ENCODE results near the gene IQCF6. TPM values are rescaled to one million over a fixed set of nuclear protein-coding genes. Genes with fewer than 3 reads are reported as not detected.

IQCF6 gene
- total RNA-seq, 1 donor from 2014 or later: not detected

Other genes with a start within 250 kb of the IQCF6 start
- gene RAD54L2, start 240.5 kb downstream of the IQCF6 start, total RNA-seq: 8.4 TPM
- 34.7 TPM for gene TEX264, start 108.0 kb downstream of the IQCF6 start, total RNA-seq
- gene GRM2, start 72.2 kb downstream of the IQCF6 start, total RNA-seq: 0.08 TPM
- gene IQCF2, start 82.4 kb upstream of the IQCF6 start, total RNA-seq: not detected
- gene IQCF5, start 96.4 kb upstream of the IQCF6 start, total RNA-seq: not detected
- not detected for gene IQCF1, start 124.1 kb upstream of the IQCF6 start, total RNA-seq
- 8.9 TPM for gene RRP9, start 162.7 kb upstream of the IQCF6 start, total RNA-seq
- gene PARP3, start 163.1 kb upstream of the IQCF6 start, total RNA-seq: 18.1 TPM
- not detected for gene GPR62, start 176.1 kb upstream of the IQCF6 start, total RNA-seq
- 64.1 TPM for gene PCBP4, start 188.2 kb upstream of the IQCF6 start, total RNA-seq
- gene ABHD14B, start 194.8 kb upstream of the IQCF6 start, total RNA-seq: 12.6 TPM
- gene ABHD14A, start 195.8 kb upstream of the IQCF6 start, total RNA-seq: 27.5 TPM
- gene ACY1, start 204.3 kb upstream of the IQCF6 start, total RNA-seq: 23.2 TPM
- gene RPL29, start 216.7 kb upstream of the IQCF6 start, total RNA-seq: 594 TPM

Data from Right ventricle myocardium superior (tissue), 1 donor.